ENCODE data around the gene RBBP4.
"Not testable (repeated sequence)": the region's sequence is repeated elsewhere in the genome, so short reads cannot be mapped to it uniquely, and the experiment has no call there.

Gene RBBP4

DNA sequence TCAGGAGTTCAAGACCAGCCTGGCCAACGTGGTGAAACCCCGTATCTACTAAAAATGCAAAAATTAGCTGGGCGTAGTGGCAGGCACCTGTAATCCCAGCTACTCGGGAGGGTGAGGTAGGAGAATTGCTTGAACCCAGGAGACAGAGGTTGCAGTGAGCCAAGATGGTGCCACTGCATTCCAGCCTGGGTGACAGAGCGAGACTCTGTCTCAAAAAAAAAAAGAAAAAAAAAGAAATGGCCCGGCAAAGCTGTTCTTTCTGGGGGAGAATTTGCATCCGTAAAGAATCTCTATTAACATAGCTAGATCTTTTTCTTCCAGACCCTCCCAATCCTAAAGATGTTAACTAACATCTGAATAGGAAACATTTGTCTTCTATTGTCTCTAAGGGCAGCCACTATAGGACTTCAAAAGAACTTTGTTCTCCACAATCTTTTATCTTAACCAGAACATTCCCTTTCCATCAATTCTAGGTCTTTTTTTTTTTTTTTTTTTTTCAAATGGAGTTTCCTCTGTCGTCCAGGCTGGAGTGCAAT is 8.6 kb upstream of the RBBP4 start:
- not testable (repeated sequence) for DNase-seq

GRCh38 chr1:32644426-32644825 is 6.6 kb upstream of the RBBP4 start:
- no peak for DNase-seq

DNA sequence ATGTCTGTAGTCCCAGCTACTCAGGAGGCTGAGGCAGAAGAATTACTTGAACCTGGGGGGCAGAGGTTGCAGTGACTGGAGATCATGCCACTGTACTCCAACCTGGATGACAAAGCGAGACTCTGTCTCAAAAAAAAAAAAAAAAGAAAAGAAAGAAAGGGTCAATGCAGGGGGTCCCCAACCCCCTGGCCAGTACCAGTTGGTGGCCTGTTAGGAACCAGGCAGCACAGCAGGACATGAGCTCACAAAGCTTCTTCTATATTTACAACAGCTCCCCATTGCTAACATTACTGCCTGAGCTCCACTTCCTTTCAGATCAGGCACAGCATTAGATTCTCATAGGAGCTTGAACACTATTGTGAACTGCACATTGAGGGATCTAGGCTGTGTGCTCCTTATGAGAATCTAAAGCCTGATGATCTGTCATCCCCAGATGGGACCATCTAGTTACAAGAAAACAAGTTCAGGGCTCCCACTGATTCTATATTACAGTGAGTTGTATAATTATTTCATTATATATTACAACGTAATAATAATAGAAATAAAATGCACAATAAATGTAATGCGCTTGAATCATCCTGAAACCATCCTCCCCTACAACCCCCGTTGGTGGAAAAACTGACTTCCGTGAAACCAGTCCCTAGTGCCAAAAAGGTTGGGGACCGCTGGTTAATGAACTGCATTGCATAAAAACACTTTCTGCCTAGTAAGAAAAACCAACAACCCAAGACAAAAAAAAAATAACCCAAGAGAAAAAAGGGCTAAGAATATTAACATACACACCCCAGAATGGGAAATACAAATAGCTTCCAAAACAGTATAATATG is 3.5 kb upstream of the RBBP4 start:
- DNase-seq = no peak

- DNase-seq = peak; percentile 98
These were observed 708 bp upstream of the RBBP4 start, which contains the start of gene ZBTB8OS for GRCh38 chr1:32650248-32650751. ZBTB8OS (minus strand) TSS chr1:32650550; CDS start chr1:32650529, 21 bp downstream.

GRCh38 chr1:32651461-32652073 is 559 bp downstream of the RBBP4 start:
- DNase-seq = no peak

DNA sequence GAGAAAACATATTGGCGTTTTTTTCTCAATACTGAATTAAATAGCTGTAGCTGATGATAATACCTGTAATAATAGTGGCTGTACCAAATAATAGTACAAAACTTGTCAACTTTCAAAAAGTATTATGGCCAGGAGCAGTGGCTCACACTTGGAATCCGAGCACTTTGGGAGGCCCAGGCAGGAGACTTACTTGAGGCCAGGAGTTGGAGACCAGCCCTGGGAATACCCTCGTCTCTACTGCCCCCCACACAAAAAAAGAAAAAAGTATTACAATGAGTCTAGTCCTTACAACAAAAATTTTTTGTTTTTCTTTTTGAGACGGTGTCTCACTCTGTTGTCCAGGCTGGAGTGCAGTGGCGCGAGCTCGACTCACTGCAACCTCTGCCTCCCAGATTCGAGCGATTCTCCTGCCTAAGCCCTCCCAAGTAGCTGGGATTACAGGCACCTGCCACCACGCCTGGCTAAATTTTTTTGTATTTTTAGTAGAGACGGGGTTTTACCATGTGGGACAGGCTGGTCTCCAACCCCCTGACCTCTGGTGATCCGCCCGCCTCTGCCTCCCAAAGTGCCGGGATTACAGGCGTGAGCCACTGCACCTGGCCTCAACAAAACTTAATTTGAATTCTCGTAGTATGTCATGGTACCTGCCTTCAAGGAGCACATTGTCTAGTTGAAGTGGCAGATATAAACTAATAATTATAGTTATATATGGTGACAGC is 1.4 kb downstream of the RBBP4 start:
- peak; percentile 24 for DNase-seq

DNA sequence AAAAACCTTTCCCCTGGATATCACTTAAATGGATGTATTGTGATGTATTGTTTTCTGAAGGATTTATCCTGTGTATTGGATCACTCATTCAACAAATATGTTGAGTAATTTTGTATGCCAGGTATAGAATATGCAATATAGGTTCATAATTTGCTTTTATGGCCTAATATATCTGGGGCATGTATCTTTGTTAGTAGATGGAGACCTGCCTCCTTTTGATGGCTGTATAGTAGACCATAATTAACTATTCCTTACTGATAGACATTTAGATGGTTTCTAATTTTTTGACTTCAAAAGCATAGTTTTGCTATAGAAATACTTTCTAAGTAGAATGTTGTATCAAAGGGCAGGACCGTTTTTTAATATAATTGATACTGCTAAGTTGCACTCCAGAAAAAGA is 8.6 kb downstream of the RBBP4 start:
- no peak for DNase-seq

DNA sequence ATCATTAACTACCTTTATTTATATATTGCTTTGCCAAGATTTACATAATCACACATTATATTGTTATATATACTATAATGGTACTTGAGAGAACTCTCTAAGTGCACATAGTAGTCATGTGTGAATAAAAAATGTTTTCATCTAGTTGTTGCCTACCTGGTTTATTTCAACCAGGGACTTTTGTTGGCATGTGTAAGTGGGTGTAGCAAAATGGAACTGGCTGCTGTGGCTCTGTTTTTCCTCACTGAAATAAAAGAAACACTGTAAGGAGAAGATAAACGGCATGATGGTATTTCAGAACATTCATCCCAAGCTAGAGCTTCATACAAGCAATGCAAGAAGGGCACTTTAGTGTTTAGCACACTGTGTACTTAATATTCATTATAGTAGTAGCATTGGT is 14.9 kb downstream of the RBBP4 start:
- DNase-seq = no peak

GRCh38 chr1:32666901-32667566 is 16.0 kb downstream of the RBBP4 start:
- DNase-seq = no peak

GRCh38 chr1:32668716-32669115 is 17.7 kb downstream of the RBBP4 start:
- not testable (repeated sequence) for DNase-seq

DNA sequence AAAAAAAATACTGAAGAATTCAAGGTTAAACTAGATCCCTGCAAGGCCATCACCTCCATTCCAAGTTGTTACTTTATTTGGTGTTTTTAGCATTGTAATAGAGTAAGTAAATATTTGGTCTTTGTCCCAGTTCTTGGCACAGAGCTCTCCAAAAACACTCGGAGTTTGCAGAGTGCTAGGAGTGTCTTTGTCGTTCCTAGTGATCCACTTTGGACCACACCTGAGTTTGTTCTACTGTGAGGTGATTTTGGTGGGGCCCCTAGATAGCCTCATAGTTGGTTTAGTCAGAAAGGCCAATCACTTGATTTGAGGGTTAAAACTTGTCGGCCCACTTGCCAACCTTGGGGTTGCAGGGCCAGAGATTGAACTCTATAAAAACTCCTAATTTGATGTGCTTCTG is 25.9 kb downstream of the RBBP4 start:
- no peak for DNase-seq

GRCh38 chr1:32679993-32680392 is 29.0 kb downstream of the RBBP4 start:
- DNase-seq = not testable (repeated sequence)

DNA sequence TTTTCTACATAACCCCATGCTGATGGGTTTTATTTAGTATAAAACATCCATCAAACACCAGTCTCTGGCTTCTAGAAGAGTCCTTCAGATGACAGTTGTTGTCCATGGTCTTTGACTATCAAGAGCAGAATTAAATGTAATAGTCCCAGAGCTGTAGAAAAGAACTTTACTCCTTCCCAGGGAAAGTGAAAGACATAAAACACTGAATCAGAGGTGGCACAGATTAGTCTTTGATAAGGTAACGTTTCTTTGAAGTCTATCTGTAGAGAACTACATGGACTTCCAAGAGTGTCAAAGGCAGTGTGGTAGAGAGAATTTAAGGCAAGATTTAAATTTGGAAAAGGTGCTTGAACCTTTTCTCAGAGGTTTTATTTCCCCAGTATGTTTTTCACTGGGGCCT is 29.6 kb downstream of the RBBP4 start:
- DNase-seq = no peak

DNA sequence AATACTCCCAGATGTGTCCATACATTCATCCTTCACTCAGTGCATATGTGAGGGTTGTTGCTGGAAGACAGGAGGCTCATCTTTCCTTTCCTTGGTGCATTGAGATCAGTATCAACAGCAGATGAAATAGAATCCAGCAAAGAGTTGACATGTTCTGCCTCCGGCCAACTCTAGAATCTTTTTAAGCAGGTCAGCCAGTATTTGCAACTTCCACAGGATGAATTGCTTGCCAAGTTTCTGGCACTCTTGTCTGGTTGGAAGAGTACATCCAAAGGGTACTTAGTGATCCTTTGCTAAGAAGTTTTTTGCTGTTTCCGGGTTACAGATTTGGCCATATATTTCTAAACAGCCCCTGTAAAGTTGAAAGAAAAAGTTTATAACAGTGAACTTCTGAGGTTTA is 30.5 kb downstream of the RBBP4 start:
- no peak for DNase-seq

GRCh38 chr1:32681999-32682398 is 31.0 kb downstream of the RBBP4 start:
- no peak for DNase-seq

DNA sequence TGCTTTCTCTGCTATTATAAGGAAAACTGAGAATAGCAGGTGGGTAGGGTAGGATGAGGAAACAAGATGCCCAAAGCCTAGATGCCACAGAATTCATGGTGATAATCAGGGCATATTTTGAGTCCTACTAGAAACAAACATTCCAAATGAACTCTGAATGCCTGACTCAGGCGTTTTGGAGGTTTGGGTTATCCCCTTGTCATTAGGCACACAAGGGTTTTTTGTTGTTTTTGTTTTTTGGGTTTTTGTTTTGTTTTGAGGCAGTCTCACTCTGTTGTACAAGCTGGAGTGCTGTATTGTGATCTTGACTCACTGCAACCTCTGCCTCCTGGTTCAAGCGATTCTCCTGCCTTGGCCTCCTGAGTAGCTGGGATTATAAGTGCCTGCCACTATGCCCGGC is 32.4 kb downstream of the RBBP4 start:
- DNase-seq = no peak

- no peak for DNase-seq
These were observed 33.3 kb downstream of the RBBP4 start for GRCh38 chr1:32684167-32684811.

- no peak for DNase-seq
These were observed 34.5 kb downstream of the RBBP4 start for GRCh38 chr1:32685498-32685897.

DNA sequence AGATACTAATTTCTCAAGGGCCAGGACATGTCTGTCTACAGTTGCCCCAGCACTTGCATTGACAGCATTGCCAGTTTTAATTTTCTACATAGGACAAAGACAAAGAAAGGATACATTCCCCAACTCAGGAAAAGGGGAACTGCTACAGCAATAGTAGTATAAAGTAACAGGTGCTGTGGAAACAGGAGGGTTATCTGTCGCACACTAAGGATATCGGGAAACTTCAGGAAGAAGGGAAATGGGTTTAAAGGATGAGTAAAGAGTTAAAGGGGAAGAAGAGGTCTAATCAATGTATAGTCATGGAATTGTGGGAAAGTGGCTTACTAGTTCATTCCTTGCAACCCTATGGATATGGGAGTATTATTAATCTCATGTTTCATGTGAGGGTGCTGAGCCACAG is 35.4 kb downstream of the RBBP4 start:
- no peak for DNase-seq

DNA sequence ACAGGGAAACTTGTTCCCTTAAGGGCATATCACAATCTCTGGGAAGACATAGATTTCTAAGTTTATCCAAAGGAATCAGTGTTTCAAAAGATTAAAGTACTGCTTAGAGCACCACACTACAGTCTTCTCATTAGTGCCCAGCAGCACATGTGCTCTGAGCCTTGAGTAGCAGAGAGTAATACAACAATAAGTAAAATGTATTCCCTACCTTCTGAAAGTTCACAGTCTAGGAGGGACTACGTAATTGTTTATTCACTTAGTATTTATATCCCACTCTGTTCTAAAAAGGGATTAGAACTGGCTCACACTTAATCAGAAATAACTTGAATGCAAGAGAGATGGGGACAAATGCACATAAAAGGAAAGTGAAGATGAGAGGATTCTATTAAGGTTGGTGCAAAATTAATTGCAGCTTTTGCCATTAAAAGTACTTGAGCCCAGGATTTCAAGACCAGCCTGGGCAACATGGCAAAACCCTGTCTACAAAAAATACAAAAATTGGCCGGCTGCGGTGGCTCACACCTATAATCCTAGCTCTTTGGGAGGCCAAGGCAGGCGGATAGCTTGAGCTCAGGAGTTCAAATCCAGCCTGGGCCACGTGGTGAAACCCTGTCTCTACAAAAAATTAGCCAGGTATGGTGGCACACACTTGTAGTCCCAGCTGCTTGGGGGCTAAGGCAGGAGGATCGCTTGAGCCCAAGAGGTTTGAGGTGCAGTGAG is 42.6 kb downstream of the RBBP4 start:
- DNase-seq = no peak

DNA sequence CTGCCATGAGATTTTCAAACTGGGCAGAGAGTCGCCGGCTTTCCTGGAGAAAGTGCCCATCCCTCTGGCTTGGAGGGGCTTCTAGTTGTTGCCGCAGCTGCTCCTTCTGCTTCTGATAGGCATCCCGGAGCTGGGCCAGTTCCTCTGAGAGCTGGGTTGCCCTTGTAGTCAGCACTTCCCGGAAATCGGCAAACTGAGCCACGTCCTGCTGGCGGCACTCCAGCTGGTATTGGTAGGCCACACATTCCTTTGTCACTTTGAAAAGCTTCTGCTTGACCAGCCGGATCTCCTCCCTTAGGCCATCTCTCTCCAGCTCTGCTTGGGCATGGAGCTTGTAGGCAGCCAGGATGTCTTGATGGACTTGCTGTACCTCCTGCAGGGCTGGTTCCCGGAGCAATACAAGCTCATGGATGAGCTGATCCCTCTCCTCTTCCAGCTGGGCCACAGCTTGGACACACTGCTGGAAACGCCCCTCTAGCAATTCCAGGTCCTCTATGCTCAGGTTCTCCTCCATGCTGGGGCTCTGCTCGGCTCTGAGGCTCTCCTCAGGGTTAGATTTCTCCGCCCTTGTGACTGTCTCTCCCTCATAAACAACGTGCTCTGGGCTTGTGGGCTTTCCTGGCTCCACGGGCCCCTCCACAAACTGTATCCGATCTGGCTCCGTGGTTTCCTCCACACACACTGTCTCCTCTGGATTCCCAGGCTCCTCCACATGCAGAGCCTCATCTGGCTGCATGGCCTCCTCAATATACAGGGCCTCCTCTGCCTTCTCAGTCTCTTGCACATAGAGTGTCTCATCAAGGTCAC is 44.3 kb downstream of the RBBP4 start:
- DNase-seq = peak; percentile 76

Data from hematopoietic multipotent progenitor cell treated with erythropoietin and hydrocortisone succinate and interleukin-3 and kit ligand, for 8 days (in vitro differentiated cells).